Sigmoid colon (tissue), 3 donors: Measurements from ENCODE around the gene SRP72.

ENCODE experiments used
- CTCF ChIP-seq, 4 experiments: fragments of 450-650 bp in 3 of 4; fragments of 200-600 bp in 1 of 4; IDR thresholded peaks; one replicate each; pipeline ENCODE4 v1.5.1; 2016 to 2019; ENCODE audit warnings: antibody characterized with exemption in 4 of 4, mild to moderate bottlenecking in 3 of 4, moderate library complexity in 2 of 4
- POLR2A ChIP-seq, 2 donors: fragments of 450-650 bp; IDR thresholded peaks; one replicate each; pipeline ENCODE4 v1.6.1; 2016; ENCODE audit warnings: antibody characterized with exemption in 2 of 2, mild to moderate bottlenecking in 2 of 2, moderate library complexity in 2 of 2

GRCh38 chr4:56513517-56513916, 46.1 kb downstream of the SRP72 start:
- TF ChIP-seq POLR2A (IDR thresholded peaks at IDR 0.05) = no peak
- TF ChIP-seq CTCF (IDR thresholded peaks at IDR 0.05) = no peak
